GM12864 (cell line): Measurements from ENCODE around the gene NSD1.

Experiments
- DNase-seq: peaks from one replicate; pipeline ENCODE4 v3.0.0-alpha.2; 2011; ENCODE audit warnings: low read depth
- H3K4me3 ChIP-seq: 2 replicates; pipeline ENCODE4 v1.5.1; 2011; ENCODE audit warnings: mild to moderate bottlenecking, low read depth, low read length, control low read depth
- TF ChIP-seq, protein P1 (sequence below): IDR thresholded peaks from 2 replicates; pipeline ENCODE4 v1.5.1; 2011; ENCODE audit warnings: low read depth, mild to moderate bottlenecking, moderate library complexity, low read length, control low read depth, inconsistent platforms; ENCODE audit errors: missing control alignments

NSD1 gene

GRCh38 chr5:177317959-177318377 is 184.4 kb downstream of the NSD1 start:
- TF ChIP-seq, protein P1, sequence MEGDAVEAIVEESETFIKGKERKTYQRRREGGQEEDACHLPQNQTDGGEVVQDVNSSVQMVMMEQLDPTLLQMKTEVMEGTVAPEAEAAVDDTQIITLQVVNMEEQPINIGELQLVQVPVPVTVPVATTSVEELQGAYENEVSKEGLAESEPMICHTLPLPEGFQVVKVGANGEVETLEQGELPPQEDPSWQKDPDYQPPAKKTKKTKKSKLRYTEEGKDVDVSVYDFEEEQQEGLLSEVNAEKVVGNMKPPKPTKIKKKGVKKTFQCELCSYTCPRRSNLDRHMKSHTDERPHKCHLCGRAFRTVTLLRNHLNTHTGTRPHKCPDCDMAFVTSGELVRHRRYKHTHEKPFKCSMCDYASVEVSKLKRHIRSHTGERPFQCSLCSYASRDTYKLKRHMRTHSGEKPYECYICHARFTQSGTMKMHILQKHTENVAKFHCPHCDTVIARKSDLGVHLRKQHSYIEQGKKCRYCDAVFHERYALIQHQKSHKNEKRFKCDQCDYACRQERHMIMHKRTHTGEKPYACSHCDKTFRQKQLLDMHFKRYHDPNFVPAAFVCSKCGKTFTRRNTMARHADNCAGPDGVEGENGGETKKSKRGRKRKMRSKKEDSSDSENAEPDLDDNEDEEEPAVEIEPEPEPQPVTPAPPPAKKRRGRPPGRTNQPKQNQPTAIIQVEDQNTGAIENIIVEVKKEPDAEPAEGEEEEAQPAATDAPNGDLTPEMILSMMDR = peak; percentile 88
- DNase-seq = no peak
- no peak overlapping the region for H3K4me3 ChIP-seq

GRCh38 chr5:177319913-177320588 is 186.5 kb downstream of the NSD1 start:
- no peak overlapping the region for H3K4me3 ChIP-seq
- DNase-seq = no peak
- TF ChIP-seq, protein P1 = no peak

GRCh38 chr5:177320879-177321278 is 187.3 kb downstream of the NSD1 start:
- TF ChIP-seq, protein P1 = no peak

GRCh38 chr5:177325868-177326381 is 192.4 kb downstream of the NSD1 start:
- DNase-seq = no peak
- H3K4me3 ChIP-seq = no peak overlapping the region
- TF ChIP-seq, protein P1 = no peak

More at GRCh38 chr5:177320879-177321278, 187.3 kb downstream of the NSD1 start:
- DNase-seq = no peak
- no peak overlapping the region for H3K4me3 ChIP-seq

DNA sequence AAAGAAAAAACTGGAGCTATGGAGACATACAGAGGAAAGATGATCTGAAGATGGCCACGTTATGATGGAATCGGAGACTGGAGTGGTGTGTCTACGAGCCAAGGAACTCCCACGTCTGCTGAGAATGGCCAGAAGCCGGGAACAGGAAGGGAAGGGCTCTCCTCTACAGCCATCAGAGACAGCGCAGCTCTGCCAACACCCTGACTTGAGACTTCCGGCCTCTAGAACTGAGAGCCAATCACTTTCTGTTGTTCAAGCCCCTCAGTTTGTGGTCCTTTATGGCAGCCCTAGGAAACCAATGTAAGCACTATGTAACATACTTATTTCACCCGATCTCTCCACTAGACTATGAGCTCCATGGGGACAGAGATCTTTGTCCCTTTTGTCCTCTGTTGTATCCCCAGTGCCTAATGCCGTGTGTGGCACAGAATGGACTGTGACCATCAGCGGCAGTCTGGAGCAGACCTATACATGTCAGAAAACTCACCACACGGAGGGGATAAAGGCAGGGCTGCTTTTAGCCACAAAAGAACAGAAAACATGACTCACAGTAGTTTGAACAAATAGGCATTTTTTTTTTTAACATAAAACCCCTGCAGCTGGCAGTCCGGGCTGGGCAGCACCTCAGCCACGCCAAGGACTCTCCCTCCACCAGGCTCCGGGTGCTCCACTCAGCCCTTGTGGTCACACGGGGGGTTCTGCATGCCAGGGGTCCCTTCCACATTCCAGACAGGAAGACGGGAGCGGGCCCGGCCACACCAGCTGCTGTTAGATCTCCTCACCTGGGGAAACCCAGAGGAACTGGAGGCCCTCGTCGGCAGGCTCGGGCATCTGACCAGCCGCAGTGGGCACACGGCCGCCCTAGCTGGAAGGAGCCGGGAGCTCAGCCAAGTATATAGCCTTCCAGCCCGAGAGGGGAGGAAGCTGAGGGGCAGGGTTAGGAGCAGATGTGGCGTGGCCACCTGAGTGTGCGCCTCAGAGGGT is 194.3 kb downstream of the NSD1 start:
- no peak for DNase-seq
- TF ChIP-seq, protein P1 = no peak
- no peak overlapping the region for H3K4me3 ChIP-seq

GRCh38 chr5:177328545-177329231 is 195.1 kb downstream of the NSD1 start:
- TF ChIP-seq, protein P1 = no peak

More at GRCh38 chr5:177328545-177329231, 195.1 kb downstream of the NSD1 start:
- DNase-seq = no peak
- no peak overlapping the region for H3K4me3 ChIP-seq
